ENCODE data around the gene NFS1.

DNA sequence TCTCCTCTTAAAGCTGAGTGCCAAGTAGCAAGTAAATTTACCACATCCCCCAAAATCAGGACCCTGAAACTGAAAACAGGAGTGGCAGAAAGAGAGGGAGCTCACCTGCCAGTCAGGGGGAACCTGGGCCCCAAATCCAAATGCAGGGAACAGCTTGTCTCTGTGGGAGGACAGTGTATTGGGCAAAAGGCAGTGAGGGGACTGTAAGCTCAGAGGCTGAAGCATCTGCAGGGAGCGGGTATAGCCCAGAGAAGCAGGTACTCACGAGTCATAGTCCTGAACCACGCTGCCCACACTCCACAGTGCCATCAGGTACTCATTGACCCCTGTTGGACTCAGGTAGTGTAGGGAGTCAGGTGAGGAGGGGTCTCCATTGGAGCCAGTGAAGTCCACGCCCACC, 68.5 kb downstream of the NFS1 start:
- TF ChIP-seq, protein P1, sequence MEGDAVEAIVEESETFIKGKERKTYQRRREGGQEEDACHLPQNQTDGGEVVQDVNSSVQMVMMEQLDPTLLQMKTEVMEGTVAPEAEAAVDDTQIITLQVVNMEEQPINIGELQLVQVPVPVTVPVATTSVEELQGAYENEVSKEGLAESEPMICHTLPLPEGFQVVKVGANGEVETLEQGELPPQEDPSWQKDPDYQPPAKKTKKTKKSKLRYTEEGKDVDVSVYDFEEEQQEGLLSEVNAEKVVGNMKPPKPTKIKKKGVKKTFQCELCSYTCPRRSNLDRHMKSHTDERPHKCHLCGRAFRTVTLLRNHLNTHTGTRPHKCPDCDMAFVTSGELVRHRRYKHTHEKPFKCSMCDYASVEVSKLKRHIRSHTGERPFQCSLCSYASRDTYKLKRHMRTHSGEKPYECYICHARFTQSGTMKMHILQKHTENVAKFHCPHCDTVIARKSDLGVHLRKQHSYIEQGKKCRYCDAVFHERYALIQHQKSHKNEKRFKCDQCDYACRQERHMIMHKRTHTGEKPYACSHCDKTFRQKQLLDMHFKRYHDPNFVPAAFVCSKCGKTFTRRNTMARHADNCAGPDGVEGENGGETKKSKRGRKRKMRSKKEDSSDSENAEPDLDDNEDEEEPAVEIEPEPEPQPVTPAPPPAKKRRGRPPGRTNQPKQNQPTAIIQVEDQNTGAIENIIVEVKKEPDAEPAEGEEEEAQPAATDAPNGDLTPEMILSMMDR (IDR thresholded peaks at IDR 0.05), result no peak
- TF ChIP-seq POLR2A (IDR thresholded peaks at IDR 0.05), result no peak
